KMS-11 (cell line): Measurements from ENCODE around the gene TP53I13.

Experiments
- H2AFZ ChIP-seq: fragments of 200-600 bp; sonication (generic); 2 replicates; pipeline ENCODE4 v1.6.1; 2016; ENCODE audit warnings: antibody characterized with exemption, mixed run types, low read depth
- H3K27ac ChIP-seq: fragments of 200-600 bp; sonication (generic); 2 replicates; pipeline ENCODE4 v1.6.1; 2016; ENCODE audit warnings: mild to moderate bottlenecking, mixed run types
- H3K27me3 ChIP-seq: fragments of 200-600 bp; sonication (generic); 2 replicates; pipeline ENCODE4 v1.6.1; 2017; ENCODE audit warnings: mild to moderate bottlenecking, low read depth, mixed run types, moderate library complexity; ENCODE audit not compliant: insufficient read depth
- H3K36me3 ChIP-seq: fragments of 200-600 bp; sonication (generic); 2 replicates; pipeline ENCODE4 v1.6.1; 2017; ENCODE audit warnings: mild to moderate bottlenecking, mixed run types; ENCODE audit not compliant: insufficient read depth
- H3K4me1 ChIP-seq: fragments of 200-600 bp; sonication (generic); 2 replicates; pipeline ENCODE4 v1.6.1; 2016; ENCODE audit warnings: mild to moderate bottlenecking, low read depth, mixed run types; ENCODE audit not compliant: poor library complexity, severe bottlenecking
- H3K4me2 ChIP-seq: fragments of 200-600 bp; sonication (generic); 2 replicates; pipeline ENCODE4 v1.7.0; 2016; ENCODE audit warnings: mild to moderate bottlenecking, mixed run types
- H3K4me3 ChIP-seq: fragments of 200-600 bp; sonication (generic); IDR thresholded peaks from 2 replicates; pipeline ENCODE4 v1.6.1; 2017; ENCODE audit warnings: low read depth, low read length, mixed read lengths; ENCODE audit not compliant: insufficient read depth
- H3K79me2 ChIP-seq: fragments of 200-600 bp; sonication (generic); 2 replicates; pipeline ENCODE4 v1.6.1; 2016; ENCODE audit warnings: low read depth, mixed run types; ENCODE audit not compliant: insufficient read depth
- H3K9ac ChIP-seq: fragments of 200-600 bp; sonication (generic); 2 replicates; pipeline ENCODE4 v1.6.1; 2016; ENCODE audit warnings: mild to moderate bottlenecking, mixed run types
- H4K20me1 ChIP-seq: fragments of 200-600 bp; sonication (generic); 2 replicates; pipeline ENCODE4 v1.6.1; 2016; ENCODE audit warnings: mild to moderate bottlenecking, mixed run types; ENCODE audit not compliant: insufficient read depth
- CTCF ChIP-seq: fragments of 200-600 bp; sonication (generic); conservative IDR thresholded peaks from 2 replicates; pipeline ENCODE4 v1.6.1; 2017; ENCODE audit warnings: low read depth, mild to moderate bottlenecking, antibody characterized with exemption, low read length, moderate library complexity, mixed read lengths

Gene TP53I13

DNA sequence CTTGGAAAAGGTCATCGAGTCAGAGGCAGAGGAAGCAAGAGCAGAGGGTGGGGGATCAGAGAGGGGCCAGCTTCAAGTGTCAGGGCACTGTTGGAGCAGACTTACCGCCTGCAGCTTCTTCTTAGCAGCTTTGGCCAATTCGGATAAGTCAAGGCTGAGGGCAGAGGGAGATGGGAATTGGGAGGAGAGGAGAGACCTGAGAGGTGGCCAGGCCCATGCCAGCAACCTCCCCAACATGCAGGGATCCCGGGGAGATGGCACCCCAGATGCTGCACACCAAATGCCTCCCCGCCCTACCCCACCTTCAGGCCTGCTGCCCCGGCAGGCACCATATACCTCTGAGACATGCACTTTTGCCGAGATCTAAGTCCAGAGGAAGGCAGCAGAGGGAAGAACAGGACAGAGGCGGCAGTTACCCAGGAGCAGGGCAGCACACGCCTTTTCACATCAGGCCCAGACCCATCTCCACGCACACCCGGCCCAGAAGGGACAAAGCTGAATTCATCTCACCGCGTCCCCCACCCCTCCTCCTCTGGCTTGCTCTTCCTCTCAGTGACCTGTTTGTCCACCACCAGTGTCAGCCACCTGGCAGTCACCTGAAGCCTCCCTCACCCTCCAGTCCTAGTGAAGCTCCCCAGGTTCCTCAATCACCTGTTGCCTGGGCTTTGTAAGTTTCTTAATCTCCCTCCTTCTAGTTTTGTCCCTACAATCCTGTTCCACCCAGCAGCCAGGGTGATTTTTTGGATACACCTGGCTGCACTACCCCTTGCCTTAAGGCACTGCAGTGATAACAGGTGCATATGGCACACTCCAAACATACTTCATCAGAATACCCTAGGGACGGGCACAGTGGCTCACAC, 10.4 kb downstream of the TP53I13 start:
- Histone ChIP-seq H3K36me3 (no peaks in the 10 kb centered on the region), H3K27me3 (no peaks in the 10 kb centered on the region), H4K20me1 (no peaks in the 10 kb centered on the region), H3K4me3 (no peak overlapping the region), H3K79me2 (no peaks in the 10 kb centered on the region; the same call in 1 of the 2 replicates), H3K4me1 (peaks cover 13% of the 10 kb centered on the region), H2AFZ (no peak overlapping the region), H3K4me2 (no peak overlapping the region), H3K27ac (no peak overlapping the region), H3K9ac (no peak overlapping the region)
- TF ChIP-seq CTCF = no peak

DNA sequence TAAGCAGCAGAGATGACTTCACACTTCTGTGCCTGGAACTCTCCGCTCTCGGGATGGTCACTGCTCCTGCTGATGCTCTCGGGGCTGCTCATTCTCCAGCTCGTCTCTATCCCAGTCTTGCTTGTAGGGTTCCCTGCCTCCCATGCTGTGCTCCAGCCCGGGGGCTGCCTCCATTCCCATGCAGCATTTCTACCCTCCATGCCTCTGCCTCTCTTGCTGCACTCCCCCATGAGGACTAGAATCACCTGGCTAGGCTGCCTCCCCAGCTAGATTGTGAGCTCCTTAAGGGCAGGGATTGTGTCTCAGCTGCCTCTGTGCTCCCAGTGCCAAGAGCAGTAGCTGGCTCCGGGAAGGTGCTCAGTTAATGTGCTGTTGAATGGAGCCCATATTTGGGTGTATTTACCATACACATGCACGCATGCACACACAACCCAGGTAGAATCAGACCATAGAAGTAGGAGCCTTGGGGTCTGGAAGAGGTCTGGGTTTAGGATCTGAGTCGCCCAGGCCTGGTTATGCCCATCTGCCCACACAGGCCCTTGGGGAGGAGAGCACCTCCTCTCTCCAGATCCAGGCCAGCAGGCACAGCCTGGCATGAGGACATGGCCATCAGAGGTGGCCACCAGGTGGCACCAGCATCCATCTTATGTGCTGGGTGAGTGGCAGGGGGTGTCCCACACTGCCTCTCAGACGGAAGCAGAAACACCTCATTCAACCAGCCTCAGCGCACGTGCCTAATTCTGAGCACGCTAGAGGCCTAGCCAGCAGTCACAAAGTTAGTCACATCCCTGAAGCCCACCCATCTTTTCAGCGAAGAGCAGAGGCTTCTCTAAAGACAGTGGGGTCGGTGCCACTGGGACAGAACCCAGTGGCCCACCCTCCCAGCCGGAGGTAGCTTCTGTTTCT, 11.6 kb downstream of the TP53I13 start:
- Histone ChIP-seq H3K27ac (peak overlapping the region; percentile 39; the same call in 1 of the 2 replicates), H2AFZ (peak overlapping the region; percentile 73), H3K4me1 (peaks cover 13% of the 10 kb centered on the region), H3K4me2 (no peak overlapping the region), H3K9ac (peak overlapping the region; percentile 37; the same call in 1 of the 2 replicates), H4K20me1 (no peaks in the 10 kb centered on the region), H3K79me2 (no peaks in the 10 kb centered on the region; the same call in 1 of the 2 replicates), H3K27me3 (no peaks in the 10 kb centered on the region), H3K4me3 (no peak overlapping the region), H3K36me3 (no peaks in the 10 kb centered on the region)
- peak; percentile 88 for TF ChIP-seq CTCF

DNA sequence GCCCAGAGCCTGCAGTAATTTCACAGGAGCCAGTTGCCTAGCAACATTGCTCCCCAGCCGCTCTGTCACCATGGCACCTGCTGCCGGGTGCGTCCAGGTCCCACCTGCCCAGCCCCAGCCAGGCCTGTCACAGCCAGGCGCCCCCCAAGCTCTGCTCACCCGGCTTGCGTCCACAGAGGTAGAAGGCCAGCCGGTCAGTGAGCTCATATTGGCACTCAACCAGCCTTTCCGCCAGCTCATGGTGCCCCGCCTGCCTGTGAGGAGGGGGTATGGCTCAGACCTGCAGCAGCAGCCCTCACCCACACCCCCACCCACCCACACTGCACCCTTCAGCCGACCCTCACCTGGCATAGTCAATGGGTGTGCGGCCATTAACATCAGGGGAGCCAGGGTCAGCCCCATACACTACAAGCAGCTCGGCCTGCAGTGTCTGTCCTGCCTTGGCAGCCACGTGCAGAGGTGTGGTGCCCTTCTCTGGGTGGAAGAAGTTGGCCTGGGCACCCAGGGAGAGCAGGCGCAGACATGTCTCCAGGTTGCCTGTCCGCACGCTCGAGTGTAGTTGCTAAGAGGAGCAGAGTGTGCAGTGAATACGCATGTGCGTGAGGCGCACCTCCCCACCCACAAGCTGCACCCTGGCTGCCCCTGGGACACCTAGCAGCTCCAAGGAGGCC, 13.2 kb downstream of the TP53I13 start:
- H3K36me3 ChIP-seq = no peaks in the 10 kb centered on the region
- no peak overlapping the region for H3K4me2 ChIP-seq
- H3K4me1 ChIP-seq = peaks cover 13% of the 10 kb centered on the region
- H2AFZ ChIP-seq = no peak overlapping the region
- no peak overlapping the region for H3K9ac ChIP-seq
- no peak overlapping the region for H3K4me3 ChIP-seq
- TF ChIP-seq CTCF = no peak
- no peaks in the 10 kb centered on the region for H3K27me3 ChIP-seq
- H3K79me2 ChIP-seq = no peaks in the 10 kb centered on the region; the same call in 1 of the 2 replicates
- no peak overlapping the region; the same call in 1 of the 2 replicates for H3K27ac ChIP-seq
- no peaks in the 10 kb centered on the region for H4K20me1 ChIP-seq

DNA sequence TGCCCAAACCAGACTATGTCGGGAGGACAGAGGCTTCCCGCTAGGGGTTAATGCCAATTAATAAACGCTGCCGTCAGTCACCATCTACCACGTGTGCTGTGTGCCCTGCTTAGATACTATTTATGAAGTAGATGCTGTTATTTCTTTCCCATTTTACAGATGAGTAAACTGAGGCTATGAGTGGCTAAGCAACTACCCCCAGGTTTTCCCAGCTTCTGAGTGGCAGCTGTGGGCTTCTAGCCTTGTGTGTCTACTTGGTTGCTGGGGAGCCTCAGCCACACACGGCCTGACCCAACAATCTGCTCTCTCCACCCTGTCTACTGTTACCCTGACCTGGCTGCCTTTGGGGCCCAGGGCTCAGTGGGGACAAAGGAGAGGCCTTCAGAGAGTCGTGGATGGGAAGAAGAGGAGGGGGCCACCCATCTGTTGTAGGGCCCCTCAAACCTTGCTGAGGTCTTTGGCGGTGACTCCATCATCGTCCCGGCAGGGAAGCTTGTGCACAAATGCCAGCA, 13.8 kb downstream of the TP53I13 start:
- no peaks in the 10 kb centered on the region for H3K27me3 ChIP-seq
- no peaks in the 10 kb centered on the region for H4K20me1 ChIP-seq
- no peak overlapping the region for H3K4me2 ChIP-seq
- no peaks in the 10 kb centered on the region for H3K36me3 ChIP-seq
- peaks cover 13% of the 10 kb centered on the region for H3K4me1 ChIP-seq
- no peak overlapping the region for H2AFZ ChIP-seq
- H3K79me2 ChIP-seq = peaks cover 4% of the 10 kb centered on the region; the same call in 1 of the 2 replicates
- H3K27ac ChIP-seq = no peak overlapping the region
- TF ChIP-seq CTCF = no peak
- no peak overlapping the region for H3K4me3 ChIP-seq
- H3K9ac ChIP-seq = no peak overlapping the region
